IMR-90 (cell line): ENCODE results near the gene NELL1.

Experiments used
- CTCF ChIP-seq: conservative IDR thresholded peaks from 2 replicates; pipeline ENCODE4 v1.5.1; 2012; ENCODE audit warnings: mild to moderate bottlenecking, low read depth, low read length, improper control_type of control experiment
- MXI1 ChIP-seq: IDR thresholded peaks from 2 replicates; pipeline ENCODE4 v1.6.1; 2012; ENCODE audit warnings: low read depth, mild to moderate bottlenecking, low read length, moderate library complexity, borderline replicate concordance
- NFE2L2 ChIP-seq: fragments of 150-350 bp; IDR thresholded peaks from 2 replicates; pipeline ENCODE4 v1.6.1; 2016; ENCODE audit warnings: low read depth, mild to moderate bottlenecking, low read length
- POLR2A ChIP-seq: IDR thresholded peaks from 2 replicates; pipeline ENCODE4 v1.6.1; 2012; ENCODE audit warnings: mild to moderate bottlenecking, low read depth, low read length
- USF2 ChIP-seq: fragments of 150-350 bp; IDR thresholded peaks from 2 replicates; pipeline ENCODE4 v1.6.1; 2017; ENCODE audit warnings: mild to moderate bottlenecking, antibody characterized with exemption, low read length, low read depth

DNA sequence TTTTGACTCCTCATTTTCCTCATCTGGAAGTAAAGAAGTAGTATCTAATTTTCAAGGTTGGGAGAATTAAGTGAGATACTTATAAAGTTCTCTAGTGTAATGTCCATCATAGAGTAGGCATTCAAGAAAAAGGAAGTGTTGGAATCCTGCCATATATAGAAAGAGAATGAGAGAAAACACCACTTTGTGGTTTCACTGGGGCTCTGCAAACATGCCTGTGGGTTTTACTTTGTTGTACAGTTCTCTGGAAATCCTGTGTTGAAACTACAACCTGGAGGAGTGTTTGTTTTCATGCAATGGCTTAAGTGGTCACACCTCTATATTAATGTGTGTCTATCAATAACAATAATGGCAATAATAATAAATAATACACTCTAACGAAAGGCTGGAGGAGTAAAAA lies 741.7 kb downstream of the NELL1 start:
- TF ChIP-seq NFE2L2 (no peak), MXI1 (no peak), CTCF (no peak), USF2 (no peak), POLR2A (no peak)
